NCI-H187 treated with DMSO at 0.1 percent for 48 hours (cell line): ENCODE measurements around the gene TRPM2.
"Not testable (repeated sequence)": the region's sequence is repeated elsewhere in the genome, so short reads cannot be mapped to it uniquely, and the experiment has no call there.

ENCODE experiments used
- DNase-seq: peaks from one replicate; lab custom pipeline; 2025; lab: John Stamatoyannopoulos, UW

Gene TRPM2

DNA sequence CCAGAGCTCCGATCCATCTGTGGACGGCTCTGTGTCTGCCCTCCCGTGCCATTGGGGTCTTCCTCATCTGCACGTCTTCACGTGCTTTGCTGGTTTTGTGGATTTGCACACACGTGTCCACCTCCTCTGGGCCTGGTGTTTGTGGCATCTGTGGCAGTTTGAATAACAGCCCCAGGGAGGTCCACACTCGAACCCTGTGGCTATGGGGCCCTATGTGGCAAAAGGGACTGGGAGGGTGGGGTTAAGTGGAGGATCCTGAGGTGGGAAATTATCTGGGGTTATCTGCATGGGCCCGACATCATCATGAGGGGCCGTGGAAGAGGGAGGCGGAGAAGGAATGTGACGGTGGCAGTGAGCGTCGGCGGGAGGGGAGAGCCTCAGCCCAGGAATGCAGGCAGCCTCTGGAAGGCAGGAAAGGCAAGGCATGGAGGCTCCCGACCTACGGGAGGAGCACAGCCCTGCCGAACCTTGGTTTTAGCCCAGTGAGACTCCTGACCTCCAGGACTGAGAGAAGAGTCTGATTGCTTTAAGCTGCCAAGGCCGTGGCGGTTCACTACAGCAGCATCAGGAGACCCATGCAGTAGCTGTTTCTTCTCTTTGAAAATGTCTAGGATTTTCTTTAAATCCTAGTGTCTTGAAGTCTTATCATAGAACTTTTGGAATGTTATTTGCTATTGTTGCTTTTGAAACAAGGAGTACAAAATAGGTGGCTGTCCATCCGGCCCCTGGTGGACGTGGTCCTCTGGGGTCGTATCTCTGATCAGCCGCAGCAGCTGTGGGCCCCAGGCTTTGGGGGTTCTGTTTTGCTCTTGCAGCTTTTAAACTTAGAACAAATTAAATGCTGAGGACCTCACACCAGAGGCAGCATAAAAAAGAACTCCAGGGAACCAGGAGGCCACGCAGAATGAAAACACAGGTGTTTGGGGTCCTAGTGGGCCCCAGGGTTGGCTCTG lies 61.9 kb downstream of the TRPM2 start:
- no peak for DNase-seq

GRCh38 chr21:44416193-44416592 lies 62.8 kb downstream of the TRPM2 start:
- no peak for DNase-seq

- not testable (repeated sequence) for DNase-seq
Measured at GRCh38 chr21:44417621-44418107, 64.2 kb downstream of the TRPM2 start.

DNA sequence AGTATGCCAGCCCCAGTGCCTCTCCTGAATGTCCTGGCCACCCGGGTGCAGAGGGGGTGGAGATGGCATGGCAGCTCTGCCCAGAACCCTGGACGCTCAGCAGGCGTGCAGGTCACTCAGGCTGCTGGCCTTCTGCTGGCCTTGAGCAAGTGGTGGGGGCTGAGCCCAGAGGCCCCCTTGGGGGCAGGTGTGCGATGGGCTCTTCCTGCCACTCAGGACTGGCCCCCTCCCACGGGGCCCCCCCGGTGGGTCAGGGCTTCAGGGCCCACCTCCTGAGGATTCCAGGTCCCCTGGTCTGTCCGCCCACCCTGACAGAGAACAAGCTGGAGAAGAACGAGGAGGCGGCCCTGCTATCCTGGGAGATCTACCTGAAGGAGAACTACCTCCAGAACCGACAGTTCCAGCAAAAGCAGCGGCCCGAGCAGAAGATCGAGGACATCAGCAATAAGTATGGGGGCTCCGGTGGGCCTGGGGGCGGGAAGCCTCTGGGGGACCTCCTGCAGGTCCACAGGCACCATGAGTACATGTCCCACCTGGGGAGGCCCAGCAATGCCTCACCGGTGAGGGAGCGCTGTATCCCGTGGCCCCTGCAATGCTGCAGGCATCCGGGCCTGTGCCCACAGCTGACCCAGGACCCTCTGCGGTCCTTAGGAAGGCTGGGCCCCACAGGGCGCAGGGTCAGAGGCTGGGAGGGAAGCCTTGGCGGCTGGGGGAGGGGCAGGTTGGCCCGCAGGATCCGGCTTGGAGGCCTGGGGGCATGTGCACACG lies 64.9 kb downstream of the TRPM2 start:
- DNase-seq = no peak

- DNase-seq = no peak
Measured at GRCh38 chr21:44418876-44419230, 65.4 kb downstream of the TRPM2 start.

DNA sequence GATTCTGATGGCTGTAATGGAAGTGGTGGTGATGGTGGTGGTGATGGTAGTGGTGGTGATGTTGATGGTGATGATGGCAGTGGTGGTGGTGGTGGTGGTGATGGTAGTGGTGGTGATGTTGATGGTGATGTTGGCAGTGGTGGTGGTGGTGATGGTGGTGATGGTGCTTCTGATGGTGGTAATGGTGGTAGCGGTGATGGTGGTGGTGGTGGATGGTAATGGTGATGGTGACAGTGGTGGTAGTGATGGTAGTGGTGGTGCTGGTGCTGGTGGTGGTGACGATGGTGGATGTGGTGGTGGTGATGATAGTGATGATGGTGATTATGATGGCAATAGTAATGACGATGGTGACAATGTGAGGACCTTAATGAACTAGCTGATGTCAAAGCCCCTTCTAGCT lies 66.3 kb downstream of the TRPM2 start:
- no peak for DNase-seq

DNA sequence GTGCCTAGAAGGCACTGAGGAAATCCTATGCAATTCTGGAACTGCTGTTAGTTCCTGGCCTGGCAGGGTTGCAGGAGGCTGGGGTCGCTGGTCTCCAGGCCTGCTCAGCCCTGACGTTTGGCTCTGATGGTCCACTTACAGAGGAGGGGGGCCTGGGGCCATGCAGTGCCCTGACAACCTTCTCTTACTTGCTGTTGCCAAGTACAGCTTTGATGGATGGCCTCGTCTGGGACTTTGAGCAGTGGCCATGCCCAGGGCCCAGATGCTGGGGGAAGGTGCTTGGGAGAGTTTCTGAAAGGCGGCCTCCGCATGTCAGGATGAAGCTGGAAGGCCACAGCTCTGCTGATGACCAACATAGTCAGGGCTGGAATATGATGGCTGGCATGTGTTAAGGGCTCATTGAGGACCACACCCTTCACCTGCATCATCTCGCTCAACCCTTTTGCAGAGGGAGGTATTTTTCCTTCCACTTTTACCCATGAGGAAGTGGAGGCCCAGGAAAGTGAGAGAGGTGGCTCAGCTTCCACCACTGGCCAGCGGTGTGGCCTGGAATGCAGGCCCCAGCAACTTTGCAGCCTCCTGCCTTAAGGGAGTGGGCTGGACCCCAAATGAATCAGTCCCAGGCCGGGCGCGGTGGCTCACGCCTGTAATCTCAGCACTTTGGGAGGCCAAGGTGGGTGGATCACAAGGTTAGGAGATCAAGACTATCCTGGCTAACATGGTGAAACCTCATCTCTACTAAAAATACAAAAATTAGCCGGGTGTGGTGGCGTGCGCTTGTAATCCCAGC lies 67.2 kb downstream of the TRPM2 start:
- DNase-seq = no peak

GRCh38 chr21:44421901-44422840 lies 68.8 kb downstream of the TRPM2 start:
- DNase-seq = no peak

- no peak for DNase-seq
Measured at GRCh38 chr21:44423312-44423821, 69.9 kb downstream of the TRPM2 start.

DNA sequence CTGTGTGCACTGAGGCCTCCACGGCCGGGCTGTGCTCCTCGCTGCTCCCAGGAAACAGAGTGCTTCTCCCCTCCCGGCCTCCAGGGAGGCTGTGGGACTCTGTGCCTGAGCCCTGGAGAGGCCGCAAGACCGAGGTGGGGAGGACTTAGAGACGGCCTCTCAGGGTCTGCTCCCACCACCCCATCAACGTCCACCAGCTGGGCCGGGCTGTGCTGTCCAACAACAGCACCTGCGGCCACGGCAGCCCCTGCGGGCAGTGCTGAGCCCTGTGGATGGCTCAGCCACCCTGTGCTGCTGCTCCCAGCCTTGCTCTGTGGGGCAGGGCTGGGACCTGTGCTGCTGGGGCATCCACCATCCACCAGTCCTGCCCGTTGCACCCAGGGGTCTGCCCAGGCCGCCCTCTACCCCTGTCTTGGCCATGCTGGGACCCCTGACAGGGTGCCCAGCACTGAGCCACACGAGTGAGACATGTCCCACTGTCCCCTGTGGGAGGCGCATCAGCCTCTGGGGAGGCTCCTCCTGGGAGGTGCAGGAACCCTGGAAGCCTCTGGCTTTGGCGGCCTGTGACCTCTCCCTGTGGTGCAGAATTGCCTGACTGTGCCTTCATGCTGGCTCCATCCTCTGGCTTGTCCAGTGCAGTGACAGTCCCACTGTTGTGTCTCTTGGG lies 70.7 kb downstream of the TRPM2 start:
- DNase-seq = no peak

DNA sequence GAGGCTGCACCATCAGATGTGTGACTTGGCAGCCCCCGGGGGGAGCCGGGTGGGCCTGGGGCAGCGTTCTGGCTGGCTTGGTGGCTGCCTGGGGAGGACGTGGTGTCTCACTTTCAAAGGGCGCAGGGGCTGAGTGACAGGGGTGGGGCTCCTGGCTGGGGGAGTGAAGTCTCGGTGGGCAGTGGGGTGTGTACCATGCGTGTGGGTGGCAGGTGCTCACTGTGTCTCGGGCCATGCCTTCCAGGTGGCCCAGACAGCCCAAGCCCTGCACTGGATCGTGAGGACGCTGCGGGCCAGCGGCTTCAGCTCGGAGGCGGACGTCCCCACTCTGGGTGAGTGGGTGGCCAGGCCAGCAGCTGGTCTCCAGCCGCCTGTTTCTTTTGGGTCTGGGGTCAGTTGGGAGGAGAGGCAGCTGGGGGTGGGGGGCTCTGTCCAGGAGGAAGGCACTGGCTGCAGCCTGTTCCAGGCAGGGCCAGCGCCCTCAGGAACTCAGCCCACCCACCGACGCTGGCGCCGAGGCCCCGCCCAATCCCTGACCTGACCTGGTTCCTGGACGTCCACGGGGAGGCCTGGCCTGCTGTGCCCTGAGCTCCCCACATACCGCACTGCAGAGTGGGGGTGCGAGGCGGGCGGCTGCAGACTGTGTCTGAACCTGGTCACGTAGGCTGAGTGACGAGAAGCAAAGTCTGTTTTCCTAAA lies 71.3 kb downstream of the TRPM2 start:
- no peak for DNase-seq

- no peak for DNase-seq
Measured at GRCh38 chr21:44425307-44425894, 72.0 kb downstream of the TRPM2 start.

GRCh38 chr21:44425895-44426662 lies 72.7 kb downstream of the TRPM2 start:
- no peak for DNase-seq

DNA sequence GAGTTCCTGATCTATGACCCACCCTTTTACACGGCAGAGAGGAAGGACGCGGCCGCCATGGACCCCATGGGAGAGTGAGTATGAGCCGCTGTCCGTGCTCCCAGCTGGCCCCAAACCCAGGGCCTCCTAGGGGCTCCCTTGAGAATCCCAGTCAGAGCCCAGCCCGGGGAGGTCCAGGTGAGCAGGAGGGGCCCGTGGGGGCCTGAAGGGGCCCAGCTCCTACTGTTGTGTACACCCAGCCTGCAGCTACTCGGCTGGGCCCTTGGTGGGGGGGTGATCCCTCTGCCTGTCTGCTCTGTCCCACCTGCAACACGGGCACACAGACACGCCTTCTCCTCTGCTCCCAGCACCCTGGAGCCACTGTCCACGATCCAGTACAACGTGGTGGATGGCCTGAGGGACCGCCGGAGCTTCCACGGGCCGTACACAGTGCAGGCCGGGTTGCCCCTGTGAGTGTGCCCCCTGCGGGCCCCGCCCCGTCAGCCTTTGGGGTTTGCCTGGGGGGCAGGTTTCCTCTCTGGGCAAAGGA lies 73.3 kb downstream of the TRPM2 start:
- DNase-seq = no peak

- DNase-seq = no peak
Measured at GRCh38 chr21:44427241-44428120, 74.1 kb downstream of the TRPM2 start.

GRCh38 chr21:44428281-44428960 lies 75.0 kb downstream of the TRPM2 start:
- DNase-seq = no peak

DNA sequence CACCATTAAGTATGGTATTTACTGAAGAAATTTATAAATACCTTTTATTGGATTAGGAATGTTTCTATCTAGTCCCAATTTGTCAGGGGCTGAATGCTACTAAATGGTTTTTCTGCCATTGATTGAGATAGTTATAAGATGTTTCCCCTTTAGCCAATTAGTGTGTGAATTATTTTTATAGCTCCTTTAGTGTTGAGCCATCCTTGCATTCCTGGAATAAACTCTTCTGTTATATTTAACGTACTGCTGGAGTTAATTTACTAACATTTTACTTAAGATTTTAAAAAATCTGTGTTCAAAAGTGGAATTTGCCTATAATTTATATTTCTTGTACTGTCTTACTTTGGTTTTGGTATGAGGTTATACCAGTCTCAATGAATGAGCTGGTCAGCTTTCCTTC lies 76.5 kb downstream of the TRPM2 start:
- no peak for DNase-seq
